GM12874 (cell line): Measurements from ENCODE around the gene CSNK1G3.

ENCODE experiments used
- CTCF ChIP-seq: IDR thresholded peaks from 2 replicates; pipeline ENCODE4 v1.5.1; 2011; ENCODE audit warnings: low read depth, mild to moderate bottlenecking, control low read depth, low read length, moderate library complexity; ENCODE audit not compliant: insufficient read depth

CSNK1G3 gene

DNA sequence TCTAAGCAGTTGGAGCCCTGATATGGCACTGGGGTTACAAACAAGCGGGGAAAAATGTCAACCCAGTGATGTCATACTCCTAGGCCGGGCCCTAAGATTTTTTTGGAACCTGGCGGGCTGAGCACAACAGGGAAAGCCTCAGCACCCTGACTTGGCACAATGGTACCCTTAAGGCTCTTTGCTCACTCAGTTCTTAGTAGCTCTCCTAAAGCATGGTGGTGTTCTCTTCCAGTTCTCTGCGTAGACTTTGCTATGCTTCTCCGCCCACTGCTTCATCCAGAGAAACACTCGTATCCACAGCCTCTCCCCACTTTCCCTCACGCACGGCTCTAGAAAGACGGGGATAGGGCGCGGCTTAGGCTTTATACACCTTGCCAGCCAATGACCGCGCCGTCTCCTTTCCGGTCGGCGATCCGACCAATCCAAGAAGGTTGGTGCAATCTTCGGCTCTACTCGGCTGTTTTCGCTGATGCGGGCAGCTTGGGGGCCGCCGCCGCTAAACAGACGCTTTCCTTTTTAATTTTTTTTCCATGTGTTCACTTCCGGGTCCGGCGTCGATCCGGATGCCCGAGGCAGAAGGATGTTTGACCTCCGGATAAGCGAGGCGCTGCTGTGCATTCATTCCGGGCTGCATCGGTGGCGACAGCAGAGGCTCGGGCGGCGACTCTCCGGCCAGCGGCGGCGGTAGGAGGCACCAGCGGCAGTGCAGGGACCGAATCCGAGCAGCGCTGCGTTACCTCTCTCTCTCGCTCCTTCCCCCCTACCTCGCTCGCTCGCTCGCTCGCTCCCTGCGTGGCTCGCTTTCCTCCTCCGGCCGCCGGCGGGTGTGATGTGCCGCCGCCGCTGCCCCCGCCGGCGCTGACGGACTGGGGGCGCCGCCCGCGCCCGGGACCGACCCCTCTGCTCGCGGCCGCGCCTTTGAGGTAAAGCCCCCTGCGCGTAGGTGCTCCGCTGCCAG is at the start of gene CSNK1G3:
TSS of gene CSNK1G3 (plus strand) at position 530 of the 958 bp plus-strand sequence. CDS start 33,487 bp downstream, outside the sequence.
- peak; percentile 17; the same call in 1 of the 2 replicates for TF ChIP-seq CTCF

GRCh38 chr5:123471385-123471784 is 40.6 kb upstream of the CSNK1G3 start:
- TF ChIP-seq CTCF, result no peak

- no peak for TF ChIP-seq CTCF
These were observed 39.6 kb upstream of the CSNK1G3 start for GRCh38 chr5:123472150-123472924.

DNA sequence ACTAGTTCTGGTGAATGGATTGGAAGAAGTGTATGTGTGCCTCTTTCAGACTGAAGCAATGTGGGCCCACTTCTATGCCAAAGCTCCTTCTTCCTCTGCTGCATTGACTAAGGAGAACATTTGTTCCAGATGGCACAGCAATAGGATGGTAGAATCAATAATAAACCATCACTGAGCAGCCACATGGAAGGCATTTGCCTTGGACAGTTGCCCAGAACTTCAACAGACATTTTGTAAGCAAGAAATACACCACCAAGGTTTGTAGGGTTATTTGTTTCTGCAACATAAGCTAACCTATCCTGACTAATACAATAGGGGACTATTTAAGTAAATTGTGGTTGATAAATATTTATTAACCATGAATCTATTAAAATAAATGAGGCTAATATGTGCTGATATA is 37.7 kb upstream of the CSNK1G3 start:
- no peak for TF ChIP-seq CTCF

DNA sequence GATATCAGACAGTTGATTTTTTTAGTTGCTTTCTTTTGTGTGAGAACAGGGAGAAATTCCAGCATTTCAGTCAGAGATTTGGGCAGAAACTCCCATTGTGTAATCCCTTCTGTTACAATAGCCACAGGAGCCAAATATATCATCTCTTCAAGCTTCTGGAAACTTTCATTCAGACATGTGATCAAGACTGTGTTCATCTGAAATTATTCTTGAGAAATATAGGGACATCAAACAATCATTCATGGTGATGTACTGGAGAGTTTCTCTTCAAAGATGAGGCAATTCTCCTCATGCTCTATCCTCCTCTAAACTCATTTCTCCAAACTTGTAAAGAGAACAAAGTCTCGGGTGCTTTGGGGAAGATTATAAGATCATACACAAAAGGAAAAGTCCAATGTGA is 35.2 kb upstream of the CSNK1G3 start:
- no peak for TF ChIP-seq CTCF

GRCh38 chr5:123478546-123478945 is 33.4 kb upstream of the CSNK1G3 start:
- TF ChIP-seq CTCF, result no peak

DNA sequence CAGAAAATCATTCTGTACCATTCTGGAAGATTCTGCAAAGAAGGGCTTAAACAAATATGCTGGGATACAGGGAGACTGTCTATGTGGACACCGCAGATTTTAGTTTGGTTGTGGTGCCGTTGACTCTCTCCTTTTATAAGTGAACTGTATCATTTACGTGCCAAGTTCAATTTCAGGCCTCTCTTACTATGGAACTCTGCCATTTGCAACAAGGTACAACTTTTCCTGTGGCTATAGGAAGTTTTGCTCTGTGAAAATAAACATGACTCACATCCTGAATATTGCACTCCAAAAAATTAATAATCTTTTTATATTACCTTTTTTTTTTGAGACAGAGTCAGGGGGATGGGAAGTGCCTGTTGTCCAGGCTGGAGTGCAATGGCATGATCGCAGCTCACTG is 29.7 kb upstream of the CSNK1G3 start:
- TF ChIP-seq CTCF, result no peak
